ENCODE results near the gene CCL18. TPM values are rescaled to one million over a fixed set of nuclear protein-coding genes. Genes with fewer than 3 reads are reported as not detected.

The CCL18 gene
- polyA plus RNA-seq, 2 of the 4 experiments (the other 2 are of a cell fraction) = not detected

GRCh38 chr17:36019423-36019822 is 44.6 kb upstream of the CCL18 start (continued):
- no peak for TF ChIP-seq RARB (CRISPR knock-in tag; IDR thresholded peaks at IDR 0.05)

GRCh38 chr17:36024106-36024869 is 39.8 kb upstream of the CCL18 start:
- Histone ChIP-seq H3K9me3 (peaks cover 11% of the 10 kb centered on the region; the same call in 2 of the 3 replicates), H3K4me3 (no peak overlapping the region), H3K4me1 (no peaks in the 10 kb centered on the region), H3K27ac (no peak overlapping the region), H3K4me2 (no peak overlapping the region)
- DNase-seq (ENCODE audit: low read depth in 1 of 2, low spot score in 1 of 2) (no peak), ATAC-seq (no peak), FAIRE-seq (no peak)
- 49% methylated on average over 6 of the region's 6 CpGs for WGBS (ENCODE audit: missing lambda C conversion rate)
- CTCF ChIA-PET = no interaction called here
- POLR2A ChIA-PET = no interaction called here
- TF ChIP-seq ZC3H11A (IDR thresholded peaks at IDR 0.05) = no peak
- TF ChIP-seq MAZ (IDR thresholded peaks at IDR 0.05; ENCODE audit: borderline replicate concordance, low read depth, low read length) = no peak
- TF ChIP-seq EHF (CRISPR knock-in tag; IDR thresholded peaks at IDR 0.05) = no peak
- TF ChIP-seq RNF2 (IDR thresholded peaks at IDR 0.05; ENCODE audit: borderline replicate concordance, low read depth) = no peak
- no peak for TF ChIP-seq RAD21 (conservative IDR thresholded peaks at IDR 0.05 in 1 of 2, IDR thresholded peaks at IDR 0.05 in 1 of 2)
- no peak for TF ChIP-seq RFX5 (IDR thresholded peaks at IDR 0.05)
- TF ChIP-seq TP53 (CRISPR knock-in tag; IDR thresholded peaks at IDR 0.05) = no peak
- TF ChIP-seq HOXB5 (CRISPR knock-in tag; IDR thresholded peaks at IDR 0.05) = no peak
- no peak for TF ChIP-seq KDM5A (IDR thresholded peaks at IDR 0.05)

- Histone ChIP-seq H3K27ac (no peak overlapping the region), H3K4me2 (no peak overlapping the region), H3K4me3 (no peak overlapping the region), H3K4me1 (no peaks in the 10 kb centered on the region), H3K9me3 (peaks cover 9% of the 10 kb centered on the region; the same call in 2 of the 3 replicates)
- DNase-seq (ENCODE audit: low read depth in 1 of 2, low spot score in 1 of 2) = no peak
- ChIA-PET CTCF (interaction anchor here (0.8 to 1.4 kb wide), 2 partner anchors 45 to 122 kb away, joined by 3 to 4 read pairs; no protein-coding TSS in a partner anchor), POLR2A (no interaction called here)
- FAIRE-seq = no peak
- ATAC-seq = no peak
- no peak for TF ChIP-seq CHD2 (IDR thresholded peaks at IDR 0.05; ENCODE audit: low read length, partially characterized antibody)
- no peak for TF ChIP-seq HOXB5 (CRISPR knock-in tag; IDR thresholded peaks at IDR 0.05)
- no peak for TF ChIP-seq RAD21 (conservative IDR thresholded peaks at IDR 0.05 in 1 of 2, IDR thresholded peaks at IDR 0.05 in 1 of 2)
- TF ChIP-seq CBX8 (IDR thresholded peaks at IDR 0.05) = no peak
- no peak for TF ChIP-seq HES2 (IDR thresholded peaks at IDR 0.05)
- TF ChIP-seq MAZ (IDR thresholded peaks at IDR 0.05; ENCODE audit: borderline replicate concordance, low read depth, low read length) = no peak
- TF ChIP-seq JUN (IDR thresholded peaks at IDR 0.05) = no peak
- no peak for TF ChIP-seq USF2 (IDR thresholded peaks at IDR 0.05)
- WGBS (ENCODE audit: missing lambda C conversion rate) = 7% methylated on average over 4 of the region's 4 CpGs
Observed at GRCh38 chr17:36027761-36028160, 36.3 kb upstream of the CCL18 start.

- POLR2A ChIA-PET = no interaction called here
- Histone ChIP-seq H3K4me2 (no peak overlapping the region), H3K9me3 (no peaks in the 10 kb centered on the region), H3K27ac (no peak overlapping the region), H3K4me3 (no peak overlapping the region), H3K4me1 (no peaks in the 10 kb centered on the region)
- ATAC-seq (no peak), DNase-seq (ENCODE audit: low read depth in 1 of 2, low spot score in 1 of 2) (no peak), FAIRE-seq (no peak)
- WGBS (ENCODE audit: missing lambda C conversion rate) = 41% methylated on average over 1 of the region's 1 CpG
- CTCF ChIA-PET = interaction anchor here (2.1 kb wide), 1 partner anchor 118 kb away, joined by 6 read pairs; no protein-coding TSS in a partner anchor
- TF ChIP-seq REST (IDR thresholded peaks at IDR 0.05) = no peak
- no peak for TF ChIP-seq KDM1A (IDR thresholded peaks at IDR 0.05; ENCODE audit: low read depth)
- no peak for TF ChIP-seq BCL3 (IDR thresholded peaks at IDR 0.05)
- no peak for TF ChIP-seq RCOR1 (IDR thresholded peaks at IDR 0.05; ENCODE audit: low read depth, low read length)
- no peak for TF ChIP-seq RFX5 (IDR thresholded peaks at IDR 0.05)
- no peak for TF ChIP-seq CHD4 (IDR thresholded peaks at IDR 0.05; ENCODE audit: borderline replicate concordance)
- no peak for TF ChIP-seq CBX2 (IDR thresholded peaks at IDR 0.05; ENCODE audit: borderline replicate concordance, low read depth)
- no peak for TF ChIP-seq ZNF302 (CRISPR knock-in tag; IDR thresholded peaks at IDR 0.05)
- no peak for TF ChIP-seq HOXA7 (CRISPR knock-in tag; IDR thresholded peaks at IDR 0.05)
- no peak for TF ChIP-seq JUN (IDR thresholded peaks at IDR 0.05)
- TF ChIP-seq ZFP36 (IDR thresholded peaks at IDR 0.05; ENCODE audit: borderline replicate concordance, partially characterized antibody) = no peak
- no peak for TF ChIP-seq CEBPB (IDR thresholded peaks at IDR 0.05)
- TF ChIP-seq POLR2A (IDR thresholded peaks at IDR 0.05; ENCODE audit: low read length) = no peak
- no peak for TF ChIP-seq HOXB13 (CRISPR knock-in tag; IDR thresholded peaks at IDR 0.05; ENCODE audit: low read depth)
Observed at GRCh38 chr17:36030956-36031355, 33.1 kb upstream of the CCL18 start.
